DND-41 (cell line): Measurements from ENCODE around the gene RAB44.

Source experiments
- EZH2 ChIP-seq: IDR thresholded peaks from 3 replicates; pipeline ENCODE4 v1.6.1; 2012; ENCODE audit warnings: borderline replicate concordance, low read depth, mild to moderate bottlenecking, moderate library complexity, low read length, inconsistent platforms; ENCODE audit not compliant: severe bottlenecking
- TF ChIP-seq, protein P1 (sequence below): IDR thresholded peaks from 2 replicates; pipeline ENCODE4 v1.5.1; 2012; ENCODE audit warnings: borderline replicate concordance, low read length, moderate library complexity, mild to moderate bottlenecking; ENCODE audit not compliant: poor library complexity, severe bottlenecking; ENCODE audit errors: extremely low read depth

DNA sequence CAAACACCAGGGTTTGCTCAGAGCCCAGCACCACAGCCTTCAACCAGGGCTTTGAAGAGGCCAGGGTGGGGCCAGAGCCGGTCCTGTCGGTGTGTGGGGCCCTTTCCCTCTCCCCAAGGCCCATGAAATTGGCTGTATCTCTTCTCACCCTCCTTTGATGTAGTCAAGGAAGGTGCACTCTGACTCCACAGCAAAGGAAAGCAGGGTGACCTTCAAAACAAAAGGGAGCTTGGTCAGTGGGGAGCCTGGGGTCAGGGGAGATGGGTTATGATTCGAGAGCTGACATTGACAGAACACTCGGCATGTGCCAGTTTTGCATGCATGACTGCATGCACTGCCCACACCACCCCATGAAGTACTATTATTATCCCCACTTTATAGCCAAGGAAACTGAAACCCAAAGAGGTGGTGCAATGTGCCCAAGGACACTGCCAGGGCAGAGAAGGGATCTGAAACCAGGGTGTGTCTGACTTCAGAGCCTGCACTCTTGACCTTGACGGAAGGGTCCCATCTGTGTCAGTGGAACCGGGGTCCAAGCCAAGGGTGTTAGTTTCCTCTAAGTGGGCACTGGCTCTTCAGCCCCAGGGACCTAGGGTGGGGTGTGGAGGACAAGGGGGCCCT lies 55.4 kb downstream of the RAB44 start:
- TF ChIP-seq, protein P1, sequence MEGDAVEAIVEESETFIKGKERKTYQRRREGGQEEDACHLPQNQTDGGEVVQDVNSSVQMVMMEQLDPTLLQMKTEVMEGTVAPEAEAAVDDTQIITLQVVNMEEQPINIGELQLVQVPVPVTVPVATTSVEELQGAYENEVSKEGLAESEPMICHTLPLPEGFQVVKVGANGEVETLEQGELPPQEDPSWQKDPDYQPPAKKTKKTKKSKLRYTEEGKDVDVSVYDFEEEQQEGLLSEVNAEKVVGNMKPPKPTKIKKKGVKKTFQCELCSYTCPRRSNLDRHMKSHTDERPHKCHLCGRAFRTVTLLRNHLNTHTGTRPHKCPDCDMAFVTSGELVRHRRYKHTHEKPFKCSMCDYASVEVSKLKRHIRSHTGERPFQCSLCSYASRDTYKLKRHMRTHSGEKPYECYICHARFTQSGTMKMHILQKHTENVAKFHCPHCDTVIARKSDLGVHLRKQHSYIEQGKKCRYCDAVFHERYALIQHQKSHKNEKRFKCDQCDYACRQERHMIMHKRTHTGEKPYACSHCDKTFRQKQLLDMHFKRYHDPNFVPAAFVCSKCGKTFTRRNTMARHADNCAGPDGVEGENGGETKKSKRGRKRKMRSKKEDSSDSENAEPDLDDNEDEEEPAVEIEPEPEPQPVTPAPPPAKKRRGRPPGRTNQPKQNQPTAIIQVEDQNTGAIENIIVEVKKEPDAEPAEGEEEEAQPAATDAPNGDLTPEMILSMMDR: no peak
- no peak for TF ChIP-seq EZH2
